Kidney tubule cell (primary cell): ENCODE results near the gene BEND4.

Experiments
- DNase-seq: peaks from one replicate; pipeline ENCODE4 v3.0.0-alpha.2; 2018; ENCODE audit warnings: low spot score

Gene BEND4

GRCh38 chr4:42104521-42104920 is 47.9 kb downstream of the BEND4 start:
- no peak for DNase-seq

DNA sequence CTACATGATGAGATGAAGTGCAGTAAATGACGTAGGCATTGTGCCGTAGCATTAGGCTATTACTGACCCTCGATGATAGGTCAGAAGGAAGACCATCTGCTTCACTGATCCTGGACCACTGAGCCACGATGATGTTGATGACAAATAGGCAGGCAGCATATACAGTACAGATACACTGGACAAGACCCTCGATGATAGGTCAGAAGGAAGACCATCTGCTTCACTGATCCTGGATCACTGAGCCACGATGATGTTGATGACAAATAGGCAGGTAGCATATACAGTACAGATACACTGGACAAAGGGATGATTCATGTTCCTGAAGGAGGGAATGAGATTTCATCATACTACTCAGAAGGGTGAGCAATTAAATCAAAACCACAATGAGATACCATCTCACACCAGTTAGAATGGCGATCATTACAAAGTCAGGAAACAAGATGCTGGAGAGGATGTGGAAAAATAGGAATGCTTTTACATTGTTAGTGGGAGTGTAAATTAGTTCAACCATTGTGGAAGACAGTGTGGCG is 50.9 kb downstream of the BEND4 start:
- peak; percentile 91 for DNase-seq

DNA sequence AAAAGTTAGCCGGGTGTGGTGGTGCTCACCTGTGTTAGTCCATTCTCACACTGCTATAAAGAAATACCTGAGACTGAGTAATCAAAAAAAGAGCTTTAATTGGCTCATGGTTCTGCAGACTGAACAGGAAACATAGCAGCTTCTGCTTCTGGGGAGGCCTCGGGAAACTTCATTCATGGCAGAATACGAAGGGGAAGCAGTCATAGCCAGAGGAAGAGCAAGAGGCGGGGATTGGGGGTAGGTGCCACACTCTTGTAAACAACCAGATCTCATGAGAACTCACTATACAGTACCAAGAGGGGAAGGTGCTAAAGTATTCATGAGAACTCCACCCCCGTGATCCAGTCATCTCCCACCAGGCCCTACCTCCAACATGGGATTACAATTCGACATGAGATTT is 64.1 kb downstream of the BEND4 start:
- no peak for DNase-seq

GRCh38 chr4:42083816-42084215 is 68.6 kb downstream of the BEND4 start:
- DNase-seq = no peak

- no peak for DNase-seq
Measured at GRCh38 chr4:42080306-42080705, 72.1 kb downstream of the BEND4 start.

- DNase-seq = no peak
Measured at GRCh38 chr4:42078184-42078801, 74.2 kb downstream of the BEND4 start.

- DNase-seq = no peak
Measured at GRCh38 chr4:42074294-42074693, 78.2 kb downstream of the BEND4 start.

GRCh38 chr4:42070463-42070862 is 82.0 kb downstream of the BEND4 start:
- DNase-seq = peak; percentile 25

- no peak for DNase-seq
Measured at GRCh38 chr4:42067264-42067663, 85.2 kb downstream of the BEND4 start.

- no peak for DNase-seq
Measured at GRCh38 chr4:42066402-42066801, 86.1 kb downstream of the BEND4 start.
